Liver (tissue), 9 donors: ENCODE data around the gene MBNL3. TPM values are rescaled to one million over a fixed set of nuclear protein-coding genes. Genes with fewer than 3 reads are reported as not detected.
A peak's percentile ranks its signal among the peaks of the same experiment; 100 is the strongest.

Experiments
- DNase-seq: peaks from one replicate; pipeline ENCODE4 v3.0.0-alpha.2; 2017; ENCODE audit warnings: low spot score
- H3K27ac ChIP-seq, 2 donors: one replicate each; pipeline ENCODE4 v1.7.0; 2013; ENCODE audit warnings: inconsistent platforms in 2 of 2, low read length in 2 of 2, control low read depth in 1 of 2, low read depth in 1 of 2, mild to moderate bottlenecking in 1 of 2
- H3K27me3 ChIP-seq, 4 donors: one replicate each; pipeline versions ENCODE4 v1.6.1 to v1.7.0; 2013; ENCODE audit warnings: low read length in 3 of 4, inconsistent platforms in 1 of 4, mild to moderate bottlenecking in 1 of 4, moderate library complexity in 1 of 4; ENCODE audit not compliant: control insufficient read depth in 4 of 4, insufficient read depth in 4 of 4
- H3K36me3 ChIP-seq, 4 donors: one replicate each; pipeline versions ENCODE4 v1.6.1 to v1.7.0; 2013; ENCODE audit warnings: low read length in 3 of 4, mild to moderate bottlenecking in 3 of 4, low read depth in 1 of 4, moderate library complexity in 1 of 4; ENCODE audit not compliant: control insufficient read depth in 4 of 4, insufficient read depth in 3 of 4
- H3K4me1 ChIP-seq, 4 donors: one replicate each; pipeline versions ENCODE4 v1.6.1 to v1.7.0; 2013; ENCODE audit warnings: low read length in 3 of 4, mild to moderate bottlenecking in 3 of 4, moderate library complexity in 1 of 4; ENCODE audit not compliant: control insufficient read depth in 4 of 4, insufficient read depth in 4 of 4
- H3K4me3 ChIP-seq, 3 donors: one replicate each; pipeline versions ENCODE4 v1.6.1 to v1.7.0; 2013; ENCODE audit warnings: low read length in 3 of 3, control low read depth in 1 of 3, low read depth in 1 of 3, mild to moderate bottlenecking in 1 of 3
- H3K9ac ChIP-seq, 2 donors: one replicate each; pipeline ENCODE4 v1.7.0; 2013; ENCODE audit warnings: low read length in 2 of 2, mild to moderate bottlenecking in 2 of 2, moderate library complexity in 2 of 2, control low read depth in 1 of 2, low read depth in 1 of 2
- H3K9me3 ChIP-seq, 4 donors: one replicate each; pipeline versions ENCODE4 v1.6.1 to v1.7.0; 2013; ENCODE audit warnings: low read length in 3 of 4; ENCODE audit not compliant: control insufficient read depth in 4 of 4
- EGR1 ChIP-seq, 2 donors: IDR thresholded peaks; 2 replicates each; pipeline ENCODE4 v1.6.1; 2016 to 2018; ENCODE audit warnings: antibody characterized with exemption in 2 of 2, low read depth in 2 of 2
- FOXA1 ChIP-seq: IDR thresholded peaks from 2 replicates; pipeline ENCODE4 v1.6.1; 2016; ENCODE audit warnings: antibody characterized with exemption
- FOXA2 ChIP-seq: IDR thresholded peaks from 2 replicates; pipeline ENCODE4 v1.6.1; 2016; ENCODE audit warnings: antibody characterized with exemption
- GABPA ChIP-seq, 2 donors: IDR thresholded peaks in 1 of 2; conservative IDR thresholded peaks in 1 of 2; 2 replicates each; pipeline ENCODE4 v1.6.1; 2016; ENCODE audit warnings: antibody characterized with exemption in 2 of 2, mild to moderate bottlenecking in 1 of 2, moderate library complexity in 1 of 2
- HNF4A ChIP-seq, 2 donors: conservative IDR thresholded peaks; 2 replicates each; pipeline ENCODE4 v1.6.1; 2016; ENCODE audit warnings: antibody characterized with exemption in 2 of 2, mild to moderate bottlenecking in 2 of 2
- HNF4G ChIP-seq: IDR thresholded peaks from 2 replicates; pipeline ENCODE4 v1.6.1; 2016; ENCODE audit warnings: antibody characterized with exemption
- JUND ChIP-seq, 2 donors: IDR thresholded peaks; 2 replicates each; pipeline ENCODE4 v1.6.1; 2016; ENCODE audit warnings: antibody characterized with exemption in 2 of 2
- NR2F2 ChIP-seq: IDR thresholded peaks from 2 replicates; pipeline ENCODE4 v1.6.1; 2016; ENCODE audit warnings: antibody characterized with exemption
- RAD21 ChIP-seq, 2 donors: IDR thresholded peaks; 2 replicates each; pipeline ENCODE4 v1.6.1; 2016; ENCODE audit warnings: antibody characterized with exemption in 2 of 2, mild to moderate bottlenecking in 2 of 2
- RXRA ChIP-seq, 2 donors: IDR thresholded peaks; 2 replicates each; pipeline ENCODE4 v1.6.1; 2017 to 2018; ENCODE audit warnings: antibody characterized with exemption in 2 of 2, mild to moderate bottlenecking in 1 of 2
- SP1 ChIP-seq: IDR thresholded peaks from 2 replicates; pipeline ENCODE4 v1.6.1; 2018; ENCODE audit warnings: antibody characterized with exemption, mild to moderate bottlenecking
- TAF1 ChIP-seq: conservative IDR thresholded peaks from 2 replicates; pipeline ENCODE4 v1.6.1; 2016; ENCODE audit warnings: antibody characterized with exemption, mild to moderate bottlenecking
- YY1 ChIP-seq: IDR thresholded peaks from 2 replicates; pipeline ENCODE4 v1.6.1; 2016; ENCODE audit warnings: antibody characterized with exemption, mild to moderate bottlenecking
- WGBS: extraction: QIAGEN DNeasy Blood & Tissue Kit; methylation state at CpG from one replicate; pipeline ENCODE4 v1.1.7; 2013; 5-methylcytosine and 5-hydroxymethylcytosine counted together
- polyA plus RNA-seq, 2 donors: library from polyadenylated mRNA; stranded (reverse) in 1 of 2; unstranded in 1 of 2; fragments of 200-250 nt in 1 of 2; fragments of >200 nt in 1 of 2; fragmentation: Nextera tagmentation in 1 of 2; extraction: Ambion mirVana in 1 of 2; gene quantifications; one replicate each; pipeline versions ENCODE4 v1.2.1 to v1.2.3, GENCODE V29; 2013 to 2015
- total RNA-seq, 2 donors: library from RNA; depleted of rRNA; stranded (reverse); fragments of >200 nt; gene quantifications; one replicate each; pipeline ENCODE4 v1.2.3, GENCODE V29; 2014
- TF ChIP-seq, protein P1 (sequence below): IDR thresholded peaks from 2 replicates; pipeline ENCODE4 v1.6.1; 2016; ENCODE audit warnings: antibody characterized with exemption, mild to moderate bottlenecking
- donor health status: healthy.
- donor health status: healthy.
- donor health status: healthy.
- donor health status: healthy.
- donor health status: healthy.

The MBNL3 gene
- total and polyA plus RNA-seq, 4 donors = 20.6 to 149 (median 82.3) TPM

DNA sequence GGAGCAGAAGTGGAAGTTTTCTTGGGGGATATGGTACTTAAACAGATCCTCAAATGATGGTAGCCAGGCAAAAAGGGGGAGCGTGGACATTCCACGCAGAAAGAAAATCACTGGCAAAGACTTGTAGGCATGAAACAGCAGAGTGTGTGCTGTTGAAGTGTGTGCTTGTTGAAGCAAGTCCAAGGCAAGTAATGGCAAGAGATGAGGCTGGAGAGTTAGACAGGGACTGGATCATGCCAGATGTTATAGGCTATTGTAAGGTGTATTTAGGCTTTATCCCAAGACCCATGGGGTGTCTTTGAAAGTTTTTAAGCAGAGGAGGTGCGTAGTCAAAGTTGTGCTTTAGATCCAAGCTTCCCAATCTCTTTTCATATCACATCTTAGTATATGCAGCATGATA, 124.5 kb downstream of the MBNL3 start:
- WGBS = 97% methylated on average over 3 of the region's 3 CpGs
- no peaks in the 10 kb centered on the region for H3K27me3 ChIP-seq
- no peak overlapping the region for H3K9ac ChIP-seq
- H3K4me3 ChIP-seq = no peak overlapping the region
- no peak for DNase-seq
- H3K4me1 ChIP-seq = peaks cover 2 to 13% (median 7%) of the 10 kb centered on the region in 4 donors
- TF ChIP-seq JUND (IDR thresholded peaks at IDR 0.05) (no peak), TAF1 (no peak), HNF4A (conservative IDR thresholded peaks at IDR 0.05) (no peak), YY1 (no peak), EGR1 (IDR thresholded peaks at IDR 0.05; ENCODE audit: low read depth in 2 of 2) (no peak), SP1 (no peak), FOXA1 (no peak), NR2F2 (no peak), RAD21 (IDR thresholded peaks at IDR 0.05) (no peak), GABPA (IDR thresholded peaks at IDR 0.05 in 1 of 2, conservative IDR thresholded peaks at IDR 0.05 in 1 of 2) (no peak), FOXA2 (no peak)
- TF ChIP-seq, protein P1, sequence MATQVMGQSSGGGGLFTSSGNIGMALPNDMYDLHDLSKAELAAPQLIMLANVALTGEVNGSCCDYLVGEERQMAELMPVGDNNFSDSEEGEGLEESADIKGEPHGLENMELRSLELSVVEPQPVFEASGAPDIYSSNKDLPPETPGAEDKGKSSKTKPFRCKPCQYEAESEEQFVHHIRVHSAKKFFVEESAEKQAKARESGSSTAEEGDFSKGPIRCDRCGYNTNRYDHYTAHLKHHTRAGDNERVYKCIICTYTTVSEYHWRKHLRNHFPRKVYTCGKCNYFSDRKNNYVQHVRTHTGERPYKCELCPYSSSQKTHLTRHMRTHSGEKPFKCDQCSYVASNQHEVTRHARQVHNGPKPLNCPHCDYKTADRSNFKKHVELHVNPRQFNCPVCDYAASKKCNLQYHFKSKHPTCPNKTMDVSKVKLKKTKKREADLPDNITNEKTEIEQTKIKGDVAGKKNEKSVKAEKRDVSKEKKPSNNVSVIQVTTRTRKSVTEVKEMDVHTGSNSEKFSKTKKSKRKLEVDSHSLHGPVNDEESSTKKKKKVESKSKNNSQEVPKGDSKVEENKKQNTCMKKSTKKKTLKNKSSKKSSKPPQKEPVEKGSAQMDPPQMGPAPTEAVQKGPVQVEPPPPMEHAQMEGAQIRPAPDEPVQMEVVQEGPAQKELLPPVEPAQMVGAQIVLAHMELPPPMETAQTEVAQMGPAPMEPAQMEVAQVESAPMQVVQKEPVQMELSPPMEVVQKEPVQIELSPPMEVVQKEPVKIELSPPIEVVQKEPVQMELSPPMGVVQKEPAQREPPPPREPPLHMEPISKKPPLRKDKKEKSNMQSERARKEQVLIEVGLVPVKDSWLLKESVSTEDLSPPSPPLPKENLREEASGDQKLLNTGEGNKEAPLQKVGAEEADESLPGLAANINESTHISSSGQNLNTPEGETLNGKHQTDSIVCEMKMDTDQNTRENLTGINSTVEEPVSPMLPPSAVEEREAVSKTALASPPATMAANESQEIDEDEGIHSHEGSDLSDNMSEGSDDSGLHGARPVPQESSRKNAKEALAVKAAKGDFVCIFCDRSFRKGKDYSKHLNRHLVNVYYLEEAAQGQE = no peak
- H3K36me3 ChIP-seq = no peaks in the 10 kb centered on the region
- H3K27ac ChIP-seq = no peak overlapping the region
- H3K9me3 ChIP-seq = no peaks in the 10 kb centered on the region

DNA sequence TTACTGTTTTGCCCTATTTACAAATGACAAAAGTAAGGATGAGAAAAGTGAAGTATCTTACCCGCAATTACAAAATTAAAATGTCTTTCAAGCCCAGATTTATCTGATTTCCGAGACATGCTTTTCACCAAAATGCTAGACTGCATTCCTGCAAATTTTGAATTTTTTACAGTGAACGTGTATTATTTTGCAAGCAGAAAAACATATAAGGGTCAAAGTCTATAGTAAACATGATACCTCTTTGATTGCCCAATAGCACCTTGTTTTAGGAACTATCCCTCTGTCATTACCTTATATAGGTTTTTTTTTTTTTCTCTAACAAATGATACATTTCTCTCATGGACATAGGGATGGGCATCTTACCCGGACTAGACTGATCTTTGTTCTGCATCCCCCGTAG, 135.4 kb downstream of the MBNL3 start:
- Histone ChIP-seq H3K4me1 (no peaks in the 10 kb centered on the region), H3K9ac (no peak overlapping the region), H3K9me3 (no peaks in the 10 kb centered on the region), H3K27ac (no peak overlapping the region), H3K36me3 (no peaks in the 10 kb centered on the region), H3K4me3 (no peak overlapping the region), H3K27me3 (no peaks in the 10 kb centered on the region)
- DNase-seq = no peak
- TF ChIP-seq RXRA (IDR thresholded peaks at IDR 0.05) (no peak), YY1 (no peak), RAD21 (IDR thresholded peaks at IDR 0.05) (no peak), HNF4G (no peak), NR2F2 (no peak), GABPA (IDR thresholded peaks at IDR 0.05 in 1 of 2, conservative IDR thresholded peaks at IDR 0.05 in 1 of 2) (no peak), HNF4A (conservative IDR thresholded peaks at IDR 0.05) (peak in 1 of 2 donors; percentile 15), TAF1 (no peak)
- TF ChIP-seq, protein P1 = no peak
- 79% methylated on average over 5 of the region's 5 CpGs for WGBS
